ENCODE results near the gene PNPLA7.
A peak's percentile ranks its signal among the peaks of the same experiment; 100 is the strongest.

The PNPLA7 gene

GRCh38 chr9:137431416-137431931 lies 118.7 kb downstream of the PNPLA7 start:
- no peak for TF ChIP-seq CTCF (IDR thresholded peaks at IDR 0.05; ENCODE audit: low read depth, low read length)
- no peaks in the 10 kb centered on the region for H3K9me3 ChIP-seq (ENCODE audit: severe bottlenecking)
- no peaks in the 10 kb centered on the region for H3K36me3 ChIP-seq
- no peak overlapping the region for H3K27ac ChIP-seq
- H3K4me3 ChIP-seq (ENCODE audit: low read depth, low read length), result no peak overlapping the region
- no peak for DNase-seq
- no peaks in the 10 kb centered on the region for H3K27me3 ChIP-seq (ENCODE audit: insufficient read depth, low read depth, severe bottlenecking)

GRCh38 chr9:137430723-137431415 lies 119.3 kb downstream of the PNPLA7 start:
- Histone ChIP-seq H3K4me3 (ENCODE audit: low read depth, low read length) (no peak overlapping the region), H3K36me3 (no peaks in the 10 kb centered on the region), H3K9me3 (ENCODE audit: severe bottlenecking) (no peaks in the 10 kb centered on the region), H3K27me3 (ENCODE audit: insufficient read depth, low read depth, severe bottlenecking) (no peaks in the 10 kb centered on the region), H3K27ac (no peak overlapping the region)
- no peak for TF ChIP-seq CTCF (IDR thresholded peaks at IDR 0.05; ENCODE audit: low read depth, low read length)
- DNase-seq, result no peak

GRCh38 chr9:137429974-137430722 lies 120.1 kb downstream of the PNPLA7 start:
- peak; percentile 65 for DNase-seq
- H3K9me3 ChIP-seq (ENCODE audit: severe bottlenecking), result no peaks in the 10 kb centered on the region
- H3K36me3 ChIP-seq, result no peaks in the 10 kb centered on the region
- no peak for TF ChIP-seq CTCF (IDR thresholded peaks at IDR 0.05; ENCODE audit: low read depth, low read length)
- H3K27ac ChIP-seq, result no peak overlapping the region
- no peak overlapping the region for H3K4me3 ChIP-seq (ENCODE audit: low read depth, low read length)
- H3K27me3 ChIP-seq (ENCODE audit: insufficient read depth, low read depth, severe bottlenecking), result no peaks in the 10 kb centered on the region

- TF ChIP-seq CTCF (IDR thresholded peaks at IDR 0.05; ENCODE audit: low read depth, low read length), result no peak
- no peak for DNase-seq
Observed at GRCh38 chr9:137429546-137429890, 120.7 kb downstream of the PNPLA7 start.

GRCh38 chr9:137428841-137429545 lies 121.2 kb downstream of the PNPLA7 start:
- Histone ChIP-seq H3K36me3 (no peaks in the 10 kb centered on the region), H3K27ac (no peak overlapping the region), H3K4me3 (ENCODE audit: low read depth, low read length) (no peak overlapping the region), H3K9me3 (ENCODE audit: severe bottlenecking) (no peaks in the 10 kb centered on the region), H3K27me3 (ENCODE audit: insufficient read depth, low read depth, severe bottlenecking) (no peaks in the 10 kb centered on the region)
- no peak for DNase-seq
- TF ChIP-seq CTCF (IDR thresholded peaks at IDR 0.05; ENCODE audit: low read depth, low read length), result no peak

More at GRCh38 chr9:137429546-137429890, 120.7 kb downstream of the PNPLA7 start:
- H3K27ac ChIP-seq, result no peak overlapping the region
- no peak overlapping the region for H3K4me3 ChIP-seq (ENCODE audit: low read depth, low read length)
- H3K9me3 ChIP-seq (ENCODE audit: severe bottlenecking), result no peaks in the 10 kb centered on the region
- no peaks in the 10 kb centered on the region for H3K27me3 ChIP-seq (ENCODE audit: insufficient read depth, low read depth, severe bottlenecking)
- no peaks in the 10 kb centered on the region for H3K36me3 ChIP-seq
